ENCODE results near the gene MAP3K4.
A peak's percentile ranks its signal among the peaks of the same experiment; 100 is the strongest.
"Not testable (repeated sequence)": the region's sequence is repeated elsewhere in the genome, so short reads cannot be mapped to it uniquely, and the experiment has no call there.

Gene MAP3K4

DNA sequence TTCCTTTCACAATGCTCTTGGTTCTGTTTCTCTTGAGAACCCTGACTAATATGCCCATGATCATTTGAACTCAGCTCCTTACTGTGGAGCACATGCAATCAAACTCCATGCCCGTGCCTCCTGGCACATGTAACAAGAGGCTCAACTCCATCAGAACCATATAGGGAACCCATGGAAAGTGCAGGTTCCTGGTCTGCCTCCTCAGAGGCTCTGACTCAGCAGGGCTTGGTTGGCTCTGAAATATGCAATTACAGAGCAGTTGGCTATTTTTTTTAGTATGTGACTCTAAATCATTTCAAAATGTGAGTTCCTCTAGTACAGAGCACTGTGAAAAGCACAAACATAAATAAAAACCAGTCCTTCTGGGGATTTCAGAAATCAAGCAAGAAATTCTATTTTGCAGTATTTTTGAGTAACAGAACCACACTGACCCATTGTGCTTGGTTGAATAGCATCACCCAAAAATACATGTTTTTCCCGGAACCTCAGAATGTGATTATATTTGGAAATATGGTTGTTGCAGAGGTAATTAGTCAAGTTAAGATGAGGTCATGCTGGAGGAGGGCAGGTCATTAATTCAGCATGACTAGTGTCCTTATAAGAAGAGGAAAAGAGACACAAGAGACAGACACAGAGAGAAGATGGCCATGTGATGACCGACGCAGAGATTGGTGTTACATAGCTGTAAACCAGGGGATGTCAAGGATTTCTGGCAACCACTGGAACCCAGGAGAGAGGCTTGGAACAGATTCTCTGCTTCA is 13.2 kb upstream of the MAP3K4 start:
- TF ChIP-seq, protein P1, sequence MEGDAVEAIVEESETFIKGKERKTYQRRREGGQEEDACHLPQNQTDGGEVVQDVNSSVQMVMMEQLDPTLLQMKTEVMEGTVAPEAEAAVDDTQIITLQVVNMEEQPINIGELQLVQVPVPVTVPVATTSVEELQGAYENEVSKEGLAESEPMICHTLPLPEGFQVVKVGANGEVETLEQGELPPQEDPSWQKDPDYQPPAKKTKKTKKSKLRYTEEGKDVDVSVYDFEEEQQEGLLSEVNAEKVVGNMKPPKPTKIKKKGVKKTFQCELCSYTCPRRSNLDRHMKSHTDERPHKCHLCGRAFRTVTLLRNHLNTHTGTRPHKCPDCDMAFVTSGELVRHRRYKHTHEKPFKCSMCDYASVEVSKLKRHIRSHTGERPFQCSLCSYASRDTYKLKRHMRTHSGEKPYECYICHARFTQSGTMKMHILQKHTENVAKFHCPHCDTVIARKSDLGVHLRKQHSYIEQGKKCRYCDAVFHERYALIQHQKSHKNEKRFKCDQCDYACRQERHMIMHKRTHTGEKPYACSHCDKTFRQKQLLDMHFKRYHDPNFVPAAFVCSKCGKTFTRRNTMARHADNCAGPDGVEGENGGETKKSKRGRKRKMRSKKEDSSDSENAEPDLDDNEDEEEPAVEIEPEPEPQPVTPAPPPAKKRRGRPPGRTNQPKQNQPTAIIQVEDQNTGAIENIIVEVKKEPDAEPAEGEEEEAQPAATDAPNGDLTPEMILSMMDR (IDR thresholded peaks at IDR 0.05; ENCODE audit: low read depth, low read length) = no peak

DNA sequence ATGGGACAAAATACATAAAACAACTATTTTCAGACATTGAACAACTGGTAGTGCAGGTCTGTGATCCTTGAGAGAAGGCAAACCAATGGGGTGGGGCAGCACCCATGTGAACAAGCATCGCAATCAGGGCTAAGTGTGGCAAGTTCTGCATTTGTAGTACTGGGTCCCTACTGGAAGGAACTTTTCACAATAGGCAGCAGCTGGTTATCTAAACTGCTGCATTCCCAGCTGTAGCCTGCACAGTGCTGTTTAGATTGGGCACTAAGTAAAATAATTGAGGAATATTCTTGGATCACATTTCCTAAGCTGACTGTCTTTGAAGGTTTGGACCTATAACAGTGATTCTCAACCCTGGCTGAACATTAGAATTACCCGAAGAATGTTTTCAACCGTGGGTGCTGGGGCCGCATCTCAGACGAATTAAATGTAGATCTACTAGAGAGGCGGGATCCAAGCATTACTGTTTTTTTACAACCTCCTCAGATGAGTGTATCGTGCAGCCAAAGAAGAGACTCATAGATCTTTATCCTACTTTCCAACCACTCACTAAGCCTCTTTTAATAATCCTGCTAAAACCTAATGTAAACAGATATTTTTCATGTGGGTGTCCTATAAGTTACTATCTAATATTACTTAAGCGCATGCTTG is 12.4 kb upstream of the MAP3K4 start:
- peak in 1 of 2 donors; percentile 53 for DNase-seq (ENCODE audit: low read depth in 2 of 2)
- TF ChIP-seq, protein P1 (IDR thresholded peaks at IDR 0.05; ENCODE audit: low read depth, low read length) = no peak

More for the DNA sequence above, 13.2 kb upstream of the MAP3K4 start:
- peak; percentile 42 to 52 for DNase-seq (ENCODE audit: low read depth in 2 of 2)
- H3K4me3 ChIP-seq (replicated peaks in 1 of 2; ENCODE audit: low read depth in 2 of 2, low read length in 2 of 2) = no peak overlapping the region

DNA sequence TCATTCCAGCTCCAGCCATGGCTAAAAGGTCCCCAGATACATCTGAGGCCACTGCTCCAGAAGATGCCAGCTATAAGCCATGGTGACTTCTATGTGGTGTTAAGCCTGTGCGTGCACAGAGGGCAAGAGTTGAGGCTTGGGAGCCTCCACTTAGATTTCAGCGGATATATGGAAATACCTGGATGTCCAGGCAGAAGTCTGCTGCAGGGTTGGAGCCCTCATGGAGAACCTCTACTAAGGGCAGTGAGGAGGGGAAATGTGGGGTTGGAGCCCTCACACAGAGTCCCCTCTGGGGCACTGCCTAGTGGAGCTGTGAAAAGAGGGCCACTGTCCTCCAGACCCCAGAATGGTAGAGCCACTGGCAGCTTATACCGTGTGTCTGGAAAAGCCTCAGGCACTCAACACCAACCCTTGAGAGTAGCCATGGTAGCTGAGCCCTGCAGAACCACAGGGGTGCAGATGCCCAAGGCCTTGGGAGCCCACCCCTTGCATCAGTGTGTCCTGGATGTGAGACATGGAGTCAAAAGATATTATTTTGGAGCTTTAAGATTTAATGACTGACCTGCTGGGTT is 8.1 kb upstream of the MAP3K4 start:
- DNase-seq (ENCODE audit: low read depth in 2 of 2); H3K4me3 ChIP-seq (replicated peaks in 1 of 2; ENCODE audit: low read depth in 2 of 2, low read length in 2 of 2): not testable (repeated sequence)

More for the DNA sequence above, 12.4 kb upstream of the MAP3K4 start:
- H3K4me3 ChIP-seq (replicated peaks in 1 of 2; ENCODE audit: low read depth in 2 of 2, low read length in 2 of 2) = no peak overlapping the region

DNA sequence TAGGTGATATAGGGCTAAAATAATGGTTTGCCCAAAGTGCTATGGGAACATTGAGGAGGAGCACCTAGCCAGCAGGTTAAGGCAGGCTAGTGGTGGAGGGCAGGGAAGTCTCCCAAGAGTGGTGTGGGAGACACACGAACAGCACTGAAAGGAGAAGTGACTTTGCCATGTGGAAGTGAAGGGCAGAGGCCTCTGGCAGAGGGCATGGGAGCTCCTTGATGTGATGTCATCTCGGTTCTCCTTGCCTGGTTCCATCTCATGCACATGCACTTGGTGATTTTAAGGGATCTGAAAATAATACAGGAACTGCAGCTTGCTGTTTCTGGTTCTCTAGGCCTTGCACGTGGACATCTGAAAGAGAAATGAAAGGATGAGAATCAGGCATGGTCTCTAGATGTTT is 4.7 kb upstream of the MAP3K4 start:
- TF ChIP-seq, protein P1 (IDR thresholded peaks at IDR 0.05; ENCODE audit: low read depth, low read length) = no peak
- H3K4me3 ChIP-seq (replicated peaks in 1 of 2; ENCODE audit: low read depth in 2 of 2, low read length in 2 of 2) = no peak overlapping the region
- no peak for DNase-seq (ENCODE audit: low read depth in 2 of 2)

DNA sequence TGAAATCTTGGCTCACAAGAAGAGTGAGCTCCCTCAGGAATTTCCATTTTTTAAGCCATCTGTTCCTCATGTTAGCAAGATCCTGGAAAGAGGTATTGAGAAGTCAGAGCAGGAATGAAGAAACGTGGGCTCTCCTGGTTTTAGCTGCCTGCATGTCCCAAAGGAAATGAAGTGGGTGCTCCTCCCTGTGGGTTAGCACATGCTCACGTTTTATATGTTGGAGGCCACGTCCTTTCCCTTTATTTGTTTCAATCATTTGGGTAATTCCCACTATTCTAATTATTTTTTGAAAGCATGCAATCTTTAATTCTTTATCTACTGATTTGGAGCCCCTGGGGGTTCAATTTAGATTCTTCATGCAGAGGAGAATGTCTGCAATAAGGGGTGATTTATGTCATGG is 4.3 kb upstream of the MAP3K4 start:
- H3K4me3 ChIP-seq (replicated peaks in 1 of 2; ENCODE audit: low read depth in 2 of 2, low read length in 2 of 2) = no peak overlapping the region
- DNase-seq (ENCODE audit: low read depth in 2 of 2) = no peak
- TF ChIP-seq, protein P1 (IDR thresholded peaks at IDR 0.05; ENCODE audit: low read depth, low read length) = no peak

DNA sequence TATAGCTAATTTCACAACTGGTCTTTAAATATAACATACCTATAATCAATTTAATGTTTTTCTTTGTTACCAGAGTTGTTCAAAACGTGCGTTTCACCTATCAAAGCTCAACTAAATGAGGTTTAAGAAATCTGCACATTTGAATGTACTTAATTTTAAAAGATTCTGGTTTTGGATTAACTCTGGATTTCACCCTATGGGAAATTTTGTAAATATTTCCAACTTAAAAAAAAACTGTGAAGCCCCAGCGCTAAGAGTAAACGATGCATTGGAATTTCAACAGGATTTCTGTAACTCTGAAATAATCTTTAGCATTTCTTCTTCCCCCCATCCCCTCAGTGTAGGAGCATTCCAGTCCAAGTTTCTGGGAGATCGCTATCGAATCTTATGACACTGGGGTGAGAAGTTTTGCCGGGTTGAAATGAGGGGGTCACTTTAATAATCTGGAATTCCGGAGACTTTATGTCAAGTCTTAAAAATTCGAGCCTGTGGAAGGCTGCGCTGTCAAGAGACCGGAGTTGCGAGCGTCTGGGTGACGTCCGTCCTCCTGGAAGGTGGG is 643 bp upstream of the MAP3K4 start:
- no peak for DNase-seq (ENCODE audit: low read depth in 2 of 2)
- peak overlapping the region; percentile 84 to 97 for H3K4me3 ChIP-seq (replicated peaks in 1 of 2; ENCODE audit: low read depth in 2 of 2, low read length in 2 of 2)
- TF ChIP-seq, protein P1 (IDR thresholded peaks at IDR 0.05; ENCODE audit: low read depth, low read length) = no peak
